HG03520 (cell line): ENCODE data around the gene ARHGEF2.
"Not testable (repeated sequence)": the region's sequence is repeated elsewhere in the genome, so short reads cannot be mapped to it uniquely, and the experiment has no call there.

ENCODE experiments used
- ATAC-seq: cut with Tn5 transposase; IDR thresholded peaks from one replicate; pipeline ENCODE4 v1.9.1; 2021; ENCODE audit warnings: mild to moderate bottlenecking, moderate library complexity; ENCODE audit not compliant: unreplicated experiment

Gene ARHGEF2

GRCh38 chr1:155946633-155947219 is 31.6 kb downstream of the ARHGEF2 start:
- ATAC-seq = peak; percentile 28

GRCh38 chr1:155944444-155944799 is 33.9 kb downstream of the ARHGEF2 start:
- no peak for ATAC-seq

- no peak for ATAC-seq
These were observed 35.7 kb downstream of the ARHGEF2 start for GRCh38 chr1:155942578-155943141.

GRCh38 chr1:155941845-155942531 is 36.4 kb downstream of the ARHGEF2 start:
- no peak for ATAC-seq

- no peak for ATAC-seq
These were observed 37.1 kb downstream of the ARHGEF2 start, which contains the start of gene RXFP4 for GRCh38 chr1:155940993-155941844. Gene RXFP4 (plus strand): TSS chr1:155941638. CDS start chr1:155941710, 72 bp downstream.

- ATAC-seq = no peak
These were observed 37.8 kb downstream of the ARHGEF2 start for GRCh38 chr1:155940482-155940992.

GRCh38 chr1:155938220-155938627 is 40.1 kb downstream of the ARHGEF2 start:
- ATAC-seq = no peak

GRCh38 chr1:155934936-155935590 is 43.3 kb downstream of the ARHGEF2 start:
- ATAC-seq = no peak

- peak; percentile 82 for ATAC-seq
These were observed 44.0 kb downstream of the ARHGEF2 start, which contains the start of gene KHDC4 for GRCh38 chr1:155934097-155934935. Gene KHDC4 (minus strand): TSS chr1:155934413. CDS start chr1:155934373, 40 bp downstream.

- ATAC-seq = no peak
These were observed 44.7 kb downstream of the ARHGEF2 start for GRCh38 chr1:155933591-155934096.

- ATAC-seq = no peak
These were observed 45.9 kb downstream of the ARHGEF2 start for GRCh38 chr1:155932487-155932886.

- no peak for ATAC-seq
These were observed 46.3 kb downstream of the ARHGEF2 start for GRCh38 chr1:155932081-155932480.

- ATAC-seq = no peak
These were observed 46.9 kb downstream of the ARHGEF2 start for GRCh38 chr1:155931332-155932038.

- not testable (repeated sequence) for ATAC-seq
These were observed 47.6 kb downstream of the ARHGEF2 start for GRCh38 chr1:155930725-155931124.

- no peak for ATAC-seq
These were observed 49.3 kb downstream of the ARHGEF2 start for GRCh38 chr1:155929057-155929456.

- ATAC-seq = no peak
These were observed 52.8 kb downstream of the ARHGEF2 start for GRCh38 chr1:155925506-155925905.

GRCh38 chr1:155920717-155921116 is 57.6 kb downstream of the ARHGEF2 start:
- no peak for ATAC-seq

GRCh38 chr1:155919801-155920200 is 58.5 kb downstream of the ARHGEF2 start:
- ATAC-seq = no peak

- no peak for ATAC-seq
These were observed 59.7 kb downstream of the ARHGEF2 start for GRCh38 chr1:155918660-155919059.
